Measurements from ENCODE around the gene ITGA3.

DNA sequence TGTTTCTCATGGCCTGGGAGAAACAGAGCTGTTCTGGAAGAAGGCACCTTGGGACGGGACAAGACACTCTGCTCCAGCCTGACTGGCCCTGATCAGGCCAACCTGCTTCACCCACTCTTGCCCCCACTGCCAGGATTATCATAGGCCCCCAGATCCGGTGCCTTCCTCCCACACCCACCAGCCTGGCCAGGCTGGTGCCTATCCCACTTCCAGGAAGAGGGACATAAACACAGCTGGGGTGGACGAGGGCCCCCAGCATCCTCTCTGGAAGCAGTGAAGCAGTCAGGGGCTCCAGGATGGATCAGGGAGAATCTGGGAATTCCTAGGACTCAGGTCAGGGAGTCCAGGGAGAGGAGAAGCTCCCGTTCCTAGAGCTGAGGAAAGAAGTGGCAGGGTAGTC lies 16.9 kb upstream of the ITGA3 start:
- TF ChIP-seq, protein P1, sequence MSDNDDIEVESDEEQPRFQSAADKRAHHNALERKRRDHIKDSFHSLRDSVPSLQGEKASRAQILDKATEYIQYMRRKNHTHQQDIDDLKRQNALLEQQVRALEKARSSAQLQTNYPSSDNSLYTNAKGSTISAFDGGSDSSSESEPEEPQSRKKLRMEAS (IDR thresholded peaks at IDR 0.05), result no peak
- TF ChIP-seq POLR2AphosphoS5 (IDR thresholded peaks at IDR 0.05; ENCODE audit: low read depth, low read length) (no peak), POLR2A (IDR thresholded peaks at IDR 0.05; ENCODE audit: borderline replicate concordance, extremely low read depth, insufficient read depth, insufficient read length) (no peak), EGR1 (IDR thresholded peaks at IDR 0.05; ENCODE audit: low read depth) (no peak), SIN3A (IDR thresholded peaks at IDR 0.05; ENCODE audit: low read depth) (no peak), SP1 (IDR thresholded peaks at IDR 0.05; ENCODE audit: low read depth) (no peak), EZH2 (IDR thresholded peaks at IDR 0.05) (no peak), ZNF274 (IDR thresholded peaks at IDR 0.05; ENCODE audit: low read depth, low read length) (no peak)
- TF ChIP-seq, protein P2, sequence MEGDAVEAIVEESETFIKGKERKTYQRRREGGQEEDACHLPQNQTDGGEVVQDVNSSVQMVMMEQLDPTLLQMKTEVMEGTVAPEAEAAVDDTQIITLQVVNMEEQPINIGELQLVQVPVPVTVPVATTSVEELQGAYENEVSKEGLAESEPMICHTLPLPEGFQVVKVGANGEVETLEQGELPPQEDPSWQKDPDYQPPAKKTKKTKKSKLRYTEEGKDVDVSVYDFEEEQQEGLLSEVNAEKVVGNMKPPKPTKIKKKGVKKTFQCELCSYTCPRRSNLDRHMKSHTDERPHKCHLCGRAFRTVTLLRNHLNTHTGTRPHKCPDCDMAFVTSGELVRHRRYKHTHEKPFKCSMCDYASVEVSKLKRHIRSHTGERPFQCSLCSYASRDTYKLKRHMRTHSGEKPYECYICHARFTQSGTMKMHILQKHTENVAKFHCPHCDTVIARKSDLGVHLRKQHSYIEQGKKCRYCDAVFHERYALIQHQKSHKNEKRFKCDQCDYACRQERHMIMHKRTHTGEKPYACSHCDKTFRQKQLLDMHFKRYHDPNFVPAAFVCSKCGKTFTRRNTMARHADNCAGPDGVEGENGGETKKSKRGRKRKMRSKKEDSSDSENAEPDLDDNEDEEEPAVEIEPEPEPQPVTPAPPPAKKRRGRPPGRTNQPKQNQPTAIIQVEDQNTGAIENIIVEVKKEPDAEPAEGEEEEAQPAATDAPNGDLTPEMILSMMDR (IDR thresholded peaks at IDR 0.05 in 2 of 3, conservative IDR thresholded peaks at IDR 0.05 in 1 of 3; ENCODE audit: borderline replicate concordance in 1 of 3, insufficient read depth in 1 of 3, low read depth in 2 of 3, low read length in 2 of 3), result no peak
